Epithelial cell of esophagus (primary cell): ENCODE data around the gene TSC22D1.
A peak's percentile ranks its signal among the peaks of the same experiment; 100 is the strongest.

Source experiments
- DNase-seq: peaks from one replicate; pipeline ENCODE4 v3.0.0; 2010; ENCODE audit warnings: low read depth
- H3K4me3 ChIP-seq: 2 replicates; pipeline ENCODE4 v1.5.1; 2011; ENCODE audit warnings: mild to moderate bottlenecking, low read length, control low read depth
- TF ChIP-seq, protein P1 (sequence below): IDR thresholded peaks from 2 replicates; pipeline ENCODE4 v1.5.1; 2011; ENCODE audit warnings: low read depth, mild to moderate bottlenecking, low read length, control low read depth, inconsistent platforms; ENCODE audit not compliant: insufficient read depth; ENCODE audit errors: missing control alignments

Gene TSC22D1

GRCh38 chr13:44403461-44404056 is 172.6 kb downstream of the TSC22D1 start:
- no peak overlapping the region for H3K4me3 ChIP-seq
- TF ChIP-seq, protein P1, sequence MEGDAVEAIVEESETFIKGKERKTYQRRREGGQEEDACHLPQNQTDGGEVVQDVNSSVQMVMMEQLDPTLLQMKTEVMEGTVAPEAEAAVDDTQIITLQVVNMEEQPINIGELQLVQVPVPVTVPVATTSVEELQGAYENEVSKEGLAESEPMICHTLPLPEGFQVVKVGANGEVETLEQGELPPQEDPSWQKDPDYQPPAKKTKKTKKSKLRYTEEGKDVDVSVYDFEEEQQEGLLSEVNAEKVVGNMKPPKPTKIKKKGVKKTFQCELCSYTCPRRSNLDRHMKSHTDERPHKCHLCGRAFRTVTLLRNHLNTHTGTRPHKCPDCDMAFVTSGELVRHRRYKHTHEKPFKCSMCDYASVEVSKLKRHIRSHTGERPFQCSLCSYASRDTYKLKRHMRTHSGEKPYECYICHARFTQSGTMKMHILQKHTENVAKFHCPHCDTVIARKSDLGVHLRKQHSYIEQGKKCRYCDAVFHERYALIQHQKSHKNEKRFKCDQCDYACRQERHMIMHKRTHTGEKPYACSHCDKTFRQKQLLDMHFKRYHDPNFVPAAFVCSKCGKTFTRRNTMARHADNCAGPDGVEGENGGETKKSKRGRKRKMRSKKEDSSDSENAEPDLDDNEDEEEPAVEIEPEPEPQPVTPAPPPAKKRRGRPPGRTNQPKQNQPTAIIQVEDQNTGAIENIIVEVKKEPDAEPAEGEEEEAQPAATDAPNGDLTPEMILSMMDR: no peak
- DNase-seq: peak; percentile 32

DNA sequence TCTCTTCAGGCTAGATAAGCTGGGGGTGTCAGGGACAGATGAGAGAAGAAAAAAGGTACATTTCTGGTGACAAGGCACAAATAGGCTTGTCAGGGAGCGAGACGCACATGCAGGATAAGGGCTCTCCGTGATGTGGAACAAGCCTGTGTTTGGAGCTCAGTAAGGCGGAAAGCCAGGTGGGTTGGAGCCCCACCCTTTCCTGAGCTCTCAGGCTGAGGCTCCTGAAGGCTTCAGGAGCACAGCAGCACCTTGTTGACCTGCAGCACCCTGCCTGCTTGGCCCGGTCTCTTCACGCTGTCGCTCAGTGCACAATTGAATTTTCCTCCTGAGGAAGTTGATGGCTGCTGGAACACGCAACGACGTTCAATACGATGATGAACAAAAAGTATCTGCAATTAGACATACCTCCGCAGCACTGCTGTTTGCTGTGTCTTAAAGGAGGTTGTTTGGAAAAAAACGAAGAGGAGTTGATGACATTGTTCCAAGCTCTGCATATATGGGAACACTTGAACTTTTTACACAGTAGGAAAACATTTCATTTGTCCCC is 173.2 kb downstream of the TSC22D1 start:
- DNase-seq: no peak
- no peak overlapping the region for H3K4me3 ChIP-seq
- TF ChIP-seq, protein P1: no peak

DNA sequence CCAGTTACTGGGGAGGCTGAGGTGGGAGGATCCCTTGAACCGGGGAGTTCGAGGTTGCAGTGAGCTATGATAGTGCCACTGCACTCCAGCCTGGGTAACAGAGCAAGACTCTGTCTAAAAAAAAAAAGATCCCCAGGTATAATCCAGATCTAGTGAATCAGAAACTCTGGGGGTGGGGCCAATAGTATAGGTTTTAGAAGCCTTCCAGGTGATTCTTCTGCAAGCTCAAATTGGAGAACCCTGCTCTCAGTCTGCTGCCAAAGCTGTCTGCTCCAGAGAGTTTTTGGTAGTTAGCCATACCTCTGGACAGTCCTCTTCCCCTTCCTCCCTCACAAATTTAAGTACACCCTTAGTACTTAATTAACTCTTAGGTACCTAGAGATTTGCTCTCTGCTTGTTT is 174.6 kb downstream of the TSC22D1 start:
- H3K4me3 ChIP-seq: no peak overlapping the region
- peak; percentile 24 for DNase-seq
- TF ChIP-seq, protein P1: no peak

DNA sequence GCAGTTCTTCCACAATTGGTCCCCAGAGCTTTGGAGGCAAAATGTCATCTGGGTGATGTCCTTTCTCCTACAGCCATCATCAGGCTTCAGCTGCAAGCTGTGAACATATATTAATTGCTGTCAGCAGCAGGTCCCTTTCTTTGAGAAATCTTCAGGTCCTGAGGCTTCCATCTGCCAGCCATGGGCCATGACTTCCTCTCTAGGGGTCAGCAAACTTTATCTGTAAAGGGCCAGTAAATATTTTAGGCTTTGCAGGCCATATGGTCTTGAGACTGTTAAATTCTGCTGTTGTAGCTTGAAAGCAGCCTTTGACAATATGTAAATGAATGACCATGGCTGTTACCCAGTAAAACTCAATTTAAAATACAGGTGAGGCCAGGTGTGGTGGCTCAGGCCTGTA is 175.4 kb downstream of the TSC22D1 start:
- TF ChIP-seq, protein P1: no peak
- DNase-seq: no peak
- H3K4me3 ChIP-seq: no peak overlapping the region

DNA sequence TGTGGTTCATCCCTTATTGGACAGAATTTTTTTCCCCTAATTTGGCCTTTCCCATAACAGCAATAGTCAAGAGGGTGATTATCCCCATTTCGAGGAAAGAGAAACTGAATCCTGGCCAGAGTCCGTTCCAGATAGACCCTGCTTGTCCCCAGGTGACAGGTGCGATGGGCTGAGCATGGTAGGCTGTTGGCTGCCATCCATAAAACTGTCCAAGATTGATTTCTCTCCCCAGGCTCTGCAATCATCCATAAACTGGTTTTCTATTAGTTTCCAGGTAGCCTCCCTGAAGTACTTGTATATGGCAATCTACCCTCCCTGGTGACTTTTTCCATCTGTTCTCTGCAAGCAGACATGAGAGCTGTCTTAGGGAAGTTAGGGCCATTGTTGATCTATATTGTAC is 177.1 kb downstream of the TSC22D1 start:
- H3K4me3 ChIP-seq: no peak overlapping the region
- TF ChIP-seq, protein P1: no peak
- no peak for DNase-seq

DNA sequence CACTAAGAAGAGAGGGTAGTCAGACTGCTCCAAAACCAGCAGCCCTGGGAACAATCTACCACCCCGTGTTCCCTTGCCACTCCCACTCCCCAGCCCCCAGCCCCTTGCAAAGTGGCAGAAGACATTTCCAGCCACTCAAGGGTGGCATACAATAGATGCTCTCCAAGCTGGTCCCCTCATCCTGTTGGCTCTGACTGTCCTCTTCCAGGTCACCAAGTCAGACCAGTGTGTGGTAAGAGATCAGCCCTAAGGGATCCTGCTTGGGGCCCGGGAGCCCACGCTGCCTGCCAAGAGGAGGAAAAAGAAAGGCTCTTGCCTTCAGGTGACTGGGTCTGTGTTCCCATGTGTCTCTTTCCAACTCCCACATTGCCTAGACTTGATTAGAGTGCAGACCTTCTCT is 177.5 kb downstream of the TSC22D1 start:
- DNase-seq: no peak
- TF ChIP-seq, protein P1: no peak
- no peak overlapping the region for H3K4me3 ChIP-seq

- TF ChIP-seq, protein P1: no peak
- DNase-seq: no peak
- no peak overlapping the region for H3K4me3 ChIP-seq
These were observed 178.3 kb downstream of the TSC22D1 start for GRCh38 chr13:44397766-44398223.
